K562 (cell line): ENCODE measurements around the gene LRRC7. TPM values are rescaled to one million over a fixed set of nuclear protein-coding genes. Genes with fewer than 3 reads are reported as not detected.

Experiments used
- ATAC-seq: fragments of 200-7000 bp; cut with Tn5 transposase; 3 replicates; pipeline ENCODE4 v1.9.1; 2020; ENCODE audit warnings: moderate library complexity
- BruUV-seq: library from RNA; stranded (reverse); fragments of 400-500 nt; replicated peaks from 2 replicates; lab custom pipeline; 2021; lab: Mats Ljungman, UMichigan
- CTCF ChIA-PET: fragments of 300-600 bp; formaldehyde crosslinking; extraction: SDS; loops from one replicate; lab custom pipeline; 2021; ENCODE audit warnings: low intra/inter-chr PET ratio; lab: Yijun Ruan, JAX
- POLR2A ChIA-PET: fragments of 300-600, 350-650 bp; sonication (Branson Sonifier 250); formaldehyde crosslinking; extraction: SDS; loops from one replicate; lab custom pipeline; 2021; ENCODE audit warnings: antibody characterized with exemption, inconsistent platforms; lab: Yijun Ruan, JAX
- DNase-seq, 4 experiments: peaks; one replicate each; pipeline versions ENCODE4 v3.0.0 to v3.0.0-alpha.2; 2011 to 2018; ENCODE audit warnings: low spot score in 3 of 4, mixed read lengths in 3 of 4; ENCODE audit errors: extremely low read depth in 1 of 4
- FAIRE-seq: peaks from 2 replicates; lab custom pipeline; 2011; peaks lifted over from hg19 to GRCh38; lab: Jason Lieb, UNC
- H2AFZ ChIP-seq: 2 replicates; pipeline ENCODE4 v1.6.0; 2011; ENCODE audit warnings: low read depth, low read length, control low read depth, inconsistent platforms
- H3K27ac ChIP-seq: fragments of 200-600 bp; 3 replicates; pipeline ENCODE4 v1.8.0; 2011; ENCODE audit warnings: low read depth, mild to moderate bottlenecking, control low read depth, inconsistent platforms, low read length, moderate library complexity, mixed read lengths; ENCODE audit errors: extremely low read depth
- H3K27me3 ChIP-seq, 2 experiments: fragments of 300-600 bp in 1 of 2; 2 replicates in 1 of 2; 3 replicates in 1 of 2; pipeline versions ENCODE4 v1.6.0 to v1.8.0; 2011; ENCODE audit warnings: inconsistent platforms in 2 of 2, low read length in 2 of 2, mild to moderate bottlenecking in 1 of 2, mixed read lengths in 1 of 2, moderate library complexity in 1 of 2; ENCODE audit not compliant: control insufficient read depth in 2 of 2, insufficient read depth in 2 of 2
- H3K36me3 ChIP-seq: fragments of 300-600 bp; 3 replicates; pipeline ENCODE4 v1.8.0; 2011; ENCODE audit warnings: mild to moderate bottlenecking, low read length, inconsistent platforms; ENCODE audit not compliant: control insufficient read depth, insufficient read depth
- H3K4me1 ChIP-seq, 2 experiments: fragments of 200-600 bp in 1 of 2; replicated peaks in 1 of 2; 2 replicates in 1 of 2; 3 replicates in 1 of 2; pipeline versions ENCODE4 v1.5.1 to v1.8.0; 2011; ENCODE audit warnings: inconsistent platforms in 2 of 2, low read length in 2 of 2, mild to moderate bottlenecking in 1 of 2, mixed read lengths in 1 of 2, moderate library complexity in 1 of 2; ENCODE audit not compliant: control insufficient read depth in 2 of 2, insufficient read depth in 2 of 2
- H3K4me2 ChIP-seq: 2 replicates; pipeline ENCODE4 v1.6.1; 2011; ENCODE audit warnings: low read length, control low read depth, inconsistent platforms, mixed read lengths; ENCODE audit not compliant: insufficient read depth
- H3K4me3 ChIP-seq: fragments of 200-600 bp; sonication (generic), shearing (Covaris generic); 2 replicates; pipeline ENCODE4 v1.5.1; 2016; ENCODE audit warnings: control low read depth, inconsistent platforms
- H3K79me2 ChIP-seq: fragments of 200-600 bp; 3 replicates; pipeline ENCODE4 v1.8.0; 2011; ENCODE audit warnings: low read length, inconsistent platforms; ENCODE audit not compliant: control insufficient read depth, insufficient read depth
- H3K9ac ChIP-seq, 2 experiments: 2 replicates each; pipeline versions ENCODE4 v1.6.0 to v1.6.1; 2011; ENCODE audit warnings: low read depth in 2 of 2, low read length in 2 of 2, control low read depth in 1 of 2, inconsistent platforms in 1 of 2, mild to moderate bottlenecking in 1 of 2, mixed read lengths in 1 of 2; ENCODE audit not compliant: insufficient read depth in 1 of 2
- H3K9me1 ChIP-seq: one replicate; pipeline ENCODE4 v1.6.0; 2011; ENCODE audit warnings: inconsistent platforms, mild to moderate bottlenecking, low read length, moderate library complexity; ENCODE audit not compliant: control insufficient read depth, insufficient read depth
- H3K9me3 ChIP-seq: replicated peaks from 2 replicates; pipeline ENCODE4 v1.5.1; 2011; ENCODE audit warnings: low read depth, low read length, inconsistent platforms; ENCODE audit not compliant: control insufficient read depth, insufficient read depth
- H4K20me1 ChIP-seq: replicated peaks from 2 replicates; pipeline ENCODE4 v1.6.1; 2011; ENCODE audit warnings: low read length, inconsistent platforms, mixed read lengths; ENCODE audit not compliant: control insufficient read depth, insufficient read depth
- CEBPB ChIP-seq: fragments of 450-650 bp; IDR thresholded peaks from 2 replicates; pipeline ENCODE4 v1.6.1; 2016; ENCODE audit warnings: missing genetic modification characterization, missing compliant biosample characterization
- CEBPG ChIP-seq, 3 experiments: fragments of 200-800 bp in 1 of 3; sonication (Bioruptor generic) in 1 of 3; sonication (generic) in 1 of 3; formaldehyde crosslinking in 1 of 3; IDR thresholded peaks in 2 of 3; conservative IDR thresholded peaks in 1 of 3; 2 replicates each; pipeline versions ENCODE4 v1.6.1 to v1.8.0; 2016 to 2022; ENCODE audit warnings: missing compliant biosample characterization in 2 of 3, missing genetic modification characterization in 2 of 3, mild to moderate bottlenecking in 1 of 3, missing genetic modification reagents in 1 of 3
- CXXC5 ChIP-seq: fragments of 250-450 bp; sonication (Bioruptor Pico); IDR thresholded peaks from 2 replicates; pipeline ENCODE4 v1.8.0; 2022; ENCODE audit warnings: inconsistent platforms, mild to moderate bottlenecking, moderate library complexity
- EP400 ChIP-seq: fragments of 450-650 bp; IDR thresholded peaks from 2 replicates; pipeline ENCODE4 v1.6.1; 2017; ENCODE audit warnings: antibody characterized with exemption, mild to moderate bottlenecking, moderate library complexity
- ESRRA ChIP-seq: fragments of 450-650 bp; IDR thresholded peaks from 2 replicates; pipeline ENCODE4 v1.6.1; 2014; ENCODE audit warnings: low read depth, mild to moderate bottlenecking, moderate library complexity, borderline replicate concordance
- ETV1 ChIP-seq: fragments of 450-650 bp; conservative IDR thresholded peaks from 2 replicates; pipeline ENCODE4 v1.6.1; 2016; ENCODE audit warnings: missing genetic modification characterization, control low read depth, low read depth, missing compliant biosample characterization
- GABPA ChIP-seq: fragments of 200-800 bp; sonication (Bioruptor generic); conservative IDR thresholded peaks from 2 replicates; pipeline ENCODE4 v1.6.1; 2016; ENCODE audit warnings: low read depth, missing genetic modification characterization, missing compliant biosample characterization
- KDM1A ChIP-seq, 2 experiments: fragments of 450-650 bp; IDR thresholded peaks; 2 replicates each; pipeline ENCODE4 v1.6.1; 2016; ENCODE audit warnings: mild to moderate bottlenecking in 2 of 2
- MBD2 ChIP-seq: sonication (generic); IDR thresholded peaks from 2 replicates; pipeline ENCODE4 v1.6.1; 2016; ENCODE audit warnings: low read depth, borderline replicate concordance
- MEIS2 ChIP-seq: fragments of 450-650 bp; IDR thresholded peaks from 2 replicates; pipeline ENCODE4 v1.6.1; 2014; ENCODE audit warnings: mild to moderate bottlenecking; ENCODE audit not compliant: partially characterized antibody
- NR2C2 ChIP-seq, 2 experiments: fragments of 200-800 bp in 1 of 2; sonication (Bioruptor generic) in 1 of 2; sonication (generic) in 1 of 2; formaldehyde crosslinking in 1 of 2; IDR thresholded peaks; 2 replicates each; pipeline versions ENCODE4 v1.6.1 to v1.8.0; 2016 to 2022; ENCODE audit warnings: mild to moderate bottlenecking in 1 of 2, missing compliant biosample characterization in 1 of 2, missing genetic modification characterization in 1 of 2, missing genetic modification reagents in 1 of 2
- RCOR1 ChIP-seq, 2 experiments: IDR thresholded peaks; 2 replicates each; pipeline ENCODE4 v1.6.1; 2012; ENCODE audit warnings: low read depth in 2 of 2, low read length in 2 of 2, borderline replicate concordance in 1 of 2, improper control_type of control experiment in 1 of 2
- STAT5A ChIP-seq: IDR thresholded peaks from 2 replicates; pipeline ENCODE4 v1.6.1; 2012; ENCODE audit warnings: low read length, inconsistent platforms, borderline replicate concordance
- TCF3 ChIP-seq: sonication (generic); formaldehyde crosslinking; IDR thresholded peaks from 2 replicates; pipeline ENCODE4 v1.4.0; 2020; ENCODE audit warnings: mild to moderate bottlenecking, missing genetic modification reagents
- XRCC4 ChIP-seq: IDR thresholded peaks from one replicate; pipeline ENCODE4 v1.6.1; 2011; ENCODE audit not compliant: insufficient read depth, insufficient read length; ENCODE audit errors: extremely low read depth
- WGBS: fragments of 100-300 bp; shearing (Covaris generic); methylation state at CpG from one replicate; pipeline ENCODE4 v1.1.6; 2016; ENCODE audit warnings: low coverage, mixed read lengths; ENCODE audit not compliant: insufficient coverage; ENCODE audit errors: missing lambda C conversion rate; 5-methylcytosine and 5-hydroxymethylcytosine counted together
- in situ Hi-C: fragments of 300-500 bp; cut with MboI; formaldehyde crosslinking; loops from 4 replicates; pipeline ENCODE4 v1.15.0; 2018; ENCODE audit warnings: inconsistent platforms, mixed read lengths
- intact Hi-C: fragments of 100-400 bp; cut with micrococcal nuclease; formaldehyde crosslinking; loops from 2 replicates; pipeline ENCODE4 v1.14.2; 2022
- polyA plus RNA-seq, 8 experiments: library from polyadenylated mRNA; depleted of rRNA in 4 of 8; stranded (reverse) in 5 of 8; unstranded in 3 of 8; fragments of >200 nt; fragmentation: Nextera tagmentation in 2 of 8; fragmentation: Illumina TruSeq in 1 of 8; extraction: Ambion mirVana in 2 of 8; extraction: Trizol in 1 of 8; gene quantifications; 2 replicates each; pipeline versions ENCODE4 v1.2.1 to v1.2.3, GENCODE V29; 2011 to 2014; ENCODE audit warnings: inconsistent platforms in 1 of 8, missing spikeins in 1 of 8
- total RNA-seq, 7 experiments: library from RNA; depleted of rRNA in 6 of 7; stranded (reverse); fragments of >200 nt in 6 of 7; fragmentation: Illumina TruSeq in 2 of 7; extraction: Trizol in 2 of 7; gene quantifications; 2 replicates each; pipeline versions ENCODE4 v1.2.1 to v1.2.3, GENCODE V29; 2011 to 2021; ENCODE audit warnings: low replicate concordance in 1 of 7
- TF ChIP-seq, protein P1 (sequence below): fragments of 250-450 bp; sonication (Bioruptor Pico); IDR thresholded peaks from 2 replicates; pipeline ENCODE4 v1.4.0; 2020; ENCODE audit warnings: borderline replicate concordance
- TF ChIP-seq, protein P2 (sequence below), 2 experiments: IDR thresholded peaks in 1 of 2; conservative IDR thresholded peaks in 1 of 2; 2 replicates each; pipeline ENCODE4 v1.6.1; 2016; ENCODE audit warnings: low read depth in 2 of 2, mild to moderate bottlenecking in 1 of 2, missing compliant biosample characterization in 1 of 2, missing genetic modification characterization in 1 of 2, moderate library complexity in 1 of 2

LRRC7 gene
- total and polyA plus RNA-seq, 9 of the 15 experiments (the other 6 are each of a cell fraction or from before 2014, with no cell fraction given) = 0.09 to 0.94 (median 0.49) TPM

DNA sequence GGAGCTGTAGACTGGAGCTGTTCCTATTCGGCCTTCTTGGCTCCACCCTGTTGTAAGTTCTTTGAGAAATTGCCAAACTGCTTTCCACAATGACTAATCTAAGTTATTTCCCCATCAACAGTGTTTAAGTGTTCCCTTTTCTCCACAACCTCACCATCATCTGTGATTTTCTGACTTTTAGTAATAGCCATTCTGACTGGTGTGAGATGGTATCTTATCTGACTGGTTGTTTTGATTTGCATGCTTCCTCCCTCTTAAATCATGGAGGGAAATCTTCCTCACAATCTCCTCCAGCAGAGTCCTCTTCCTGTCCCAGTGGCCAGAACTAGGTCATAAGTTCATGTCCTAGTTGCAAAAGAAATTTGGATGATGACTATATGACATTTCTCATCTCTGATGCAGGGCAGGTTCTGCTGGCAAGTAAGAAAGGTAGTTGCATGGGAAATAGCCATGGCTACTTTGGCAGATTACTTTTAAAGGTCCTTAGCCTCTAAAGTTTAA, 343.6 kb downstream of the LRRC7 start:
- FAIRE-seq = no peak
- no TSS peak for BruUV-seq

More for the DNA sequence above, 343.6 kb downstream of the LRRC7 start:
- ChIA-PET POLR2A (no interaction called here), CTCF (no interaction called here)
- Histone ChIP-seq H4K20me1 (no peaks in the 10 kb centered on the region), H3K27me3 (no peaks in the 10 kb centered on the region), H3K9ac (no peak overlapping the region), H3K4me1 (no peaks in the 10 kb centered on the region), H3K4me2 (no peak overlapping the region), H3K36me3 (no peaks in the 10 kb centered on the region), H2AFZ (no peak overlapping the region), H3K4me3 (no peak overlapping the region), H3K79me2 (no peaks in the 10 kb centered on the region), H3K27ac (no peak overlapping the region), H3K9me1 (no peaks in the 10 kb centered on the region), H3K9me3 (no peaks in the 10 kb centered on the region)
- ATAC-seq = no peak
- peak; percentile 76 for TF ChIP-seq CEBPB (tag)
- no peak for TF ChIP-seq MBD2
- TF ChIP-seq, protein P1, sequence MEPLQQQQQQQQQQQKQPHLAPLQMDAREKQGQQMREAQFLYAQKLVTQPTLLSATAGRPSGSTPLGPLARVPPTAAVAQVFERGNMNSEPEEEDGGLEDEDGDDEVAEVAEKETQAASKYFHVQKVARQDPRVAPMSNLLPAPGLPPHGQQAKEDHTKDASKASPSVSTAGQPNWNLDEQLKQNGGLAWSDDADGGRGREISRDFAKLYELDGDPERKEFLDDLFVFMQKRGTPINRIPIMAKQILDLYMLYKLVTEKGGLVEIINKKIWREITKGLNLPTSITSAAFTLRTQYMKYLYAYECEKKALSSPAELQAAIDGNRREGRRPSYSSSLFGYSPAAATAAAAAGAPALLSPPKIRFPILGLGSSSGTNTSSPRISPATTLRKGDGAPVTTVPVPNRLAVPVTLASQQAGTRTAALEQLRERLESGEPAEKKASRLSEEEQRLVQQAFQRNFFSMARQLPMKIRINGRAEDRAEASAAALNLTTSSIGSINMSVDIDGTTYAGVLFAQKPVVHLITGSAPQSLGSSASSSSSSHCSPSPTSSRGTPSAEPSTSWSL (CRISPR knock-in tag) = no peak
- peak; percentile 76 for TF ChIP-seq ETV1 (tag)
- no peak for TF ChIP-seq CEBPG (CRISPR knock-in tag; IDR thresholded peaks at IDR 0.05)
- TF ChIP-seq CEBPG (tag; conservative IDR thresholded peaks at IDR 0.05 in 1 of 2, IDR thresholded peaks at IDR 0.05 in 1 of 2) = peak in 1 of 2 experiments; percentile 51; a peak in 1 of 4 replicates
- TF ChIP-seq RCOR1 (IDR thresholded peaks at IDR 0.05; ENCODE audit: borderline replicate concordance in 1 of 2, low read depth in 2 of 2, low read length in 2 of 2) = peak in 1 of 2 experiments; percentile 80; a peak in 2 of 4 replicates
- no peak for TF ChIP-seq EP400
- TF ChIP-seq XRCC4 = no peak
- no peak for TF ChIP-seq NR2C2 (CRISPR knock-in tag; IDR thresholded peaks at IDR 0.05)
- TF ChIP-seq NR2C2 (tag; IDR thresholded peaks at IDR 0.05) = peak; percentile 39; the same call in 1 of the 2 replicates
- TF ChIP-seq, protein P2, sequence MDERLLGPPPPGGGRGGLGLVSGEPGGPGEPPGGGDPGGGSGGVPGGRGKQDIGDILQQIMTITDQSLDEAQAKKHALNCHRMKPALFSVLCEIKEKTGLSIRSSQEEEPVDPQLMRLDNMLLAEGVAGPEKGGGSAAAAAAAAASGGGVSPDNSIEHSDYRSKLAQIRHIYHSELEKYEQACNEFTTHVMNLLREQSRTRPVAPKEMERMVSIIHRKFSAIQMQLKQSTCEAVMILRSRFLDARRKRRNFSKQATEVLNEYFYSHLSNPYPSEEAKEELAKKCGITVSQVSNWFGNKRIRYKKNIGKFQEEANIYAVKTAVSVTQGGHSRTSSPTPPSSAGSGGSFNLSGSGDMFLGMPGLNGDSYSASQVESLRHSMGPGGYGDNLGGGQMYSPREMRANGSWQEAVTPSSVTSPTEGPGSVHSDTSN (CRISPR knock-in tag; IDR thresholded peaks at IDR 0.05; ENCODE audit: low read depth) = no peak
- TF ChIP-seq, protein P2 (tag; conservative IDR thresholded peaks at IDR 0.05; ENCODE audit: low read depth) = peak; percentile 80
- TF ChIP-seq ESRRA = no peak
- TF ChIP-seq GABPA (tag) = peak; percentile 51
- TF ChIP-seq MEIS2 = peak; percentile 40
- no peak for TF ChIP-seq STAT5A
- no peak for TF ChIP-seq CXXC5 (CRISPR knock-in tag)
- TF ChIP-seq TCF3 (CRISPR knock-in tag) = no peak
- TF ChIP-seq KDM1A (IDR thresholded peaks at IDR 0.05) = peak; percentile 60 to 65; a peak in 3 of 4 replicates
- in situ Hi-C loops (no loop called here), intact Hi-C loops (no loop called here)
- DNase-seq = no peak
- WGBS = 14% methylated on average over 1 of the region's 1 CpG
